CD4-positive, alpha-beta T cell treated with Interleukin-2 at 100 ng/mL for 4 hours (primary cell): Measurements from ENCODE around the gene NUAK1.

Experiments used
- DNase-seq: peaks from one replicate; pipeline ENCODE4 v3.0.0-alpha.2; 2020; ENCODE audit warnings: low spot score

The NUAK1 gene

GRCh38 chr12:106109168-106109910 lies 29.4 kb downstream of the NUAK1 start:
- DNase-seq: no peak

GRCh38 chr12:106108185-106108835 lies 30.4 kb downstream of the NUAK1 start:
- DNase-seq: no peak

- DNase-seq: no peak
These were observed 31.2 kb downstream of the NUAK1 start for GRCh38 chr12:106107566-106107965.

- DNase-seq: no peak
These were observed 31.9 kb downstream of the NUAK1 start for GRCh38 chr12:106106892-106107291.

GRCh38 chr12:106106061-106106566 lies 32.6 kb downstream of the NUAK1 start:
- DNase-seq: no peak

- no peak for DNase-seq
These were observed 37.0 kb downstream of the NUAK1 start for GRCh38 chr12:106101803-106102202.

- no peak for DNase-seq
These were observed 40.0 kb downstream of the NUAK1 start for GRCh38 chr12:106098691-106099200.

GRCh38 chr12:106097011-106097410 lies 41.7 kb downstream of the NUAK1 start:
- DNase-seq: no peak

- no peak for DNase-seq
These were observed 42.4 kb downstream of the NUAK1 start for GRCh38 chr12:106096376-106096775.

GRCh38 chr12:106094304-106094703 lies 44.5 kb downstream of the NUAK1 start:
- no peak for DNase-seq

- no peak for DNase-seq
These were observed 45.5 kb downstream of the NUAK1 start for GRCh38 chr12:106093246-106093645.

GRCh38 chr12:106091446-106091820 lies 47.3 kb downstream of the NUAK1 start:
- DNase-seq: no peak

GRCh38 chr12:106090591-106091445 lies 47.9 kb downstream of the NUAK1 start:
- no peak for DNase-seq

- no peak for DNase-seq
These were observed 48.8 kb downstream of the NUAK1 start for GRCh38 chr12:106089935-106090334.

GRCh38 chr12:106088811-106089485 lies 49.8 kb downstream of the NUAK1 start:
- no peak for DNase-seq

GRCh38 chr12:106088246-106088808 lies 50.4 kb downstream of the NUAK1 start:
- DNase-seq: no peak

- no peak for DNase-seq
These were observed 52.1 kb downstream of the NUAK1 start for GRCh38 chr12:106086696-106087095.

- no peak for DNase-seq
These were observed 53.5 kb downstream of the NUAK1 start for GRCh38 chr12:106085213-106085612.

GRCh38 chr12:106084759-106085158 lies 54.0 kb downstream of the NUAK1 start:
- no peak for DNase-seq

- no peak for DNase-seq
These were observed 54.6 kb downstream of the NUAK1 start for GRCh38 chr12:106084014-106084671.
